Measurements from ENCODE around the gene IVD. TPM values are rescaled to one million over a fixed set of nuclear protein-coding genes. Genes with fewer than 3 reads are reported as not detected.

Gene IVD
- total RNA-seq, 4 donors from 2014 or later: 27.4 to 34.1 (median 29.1) TPM

DNA sequence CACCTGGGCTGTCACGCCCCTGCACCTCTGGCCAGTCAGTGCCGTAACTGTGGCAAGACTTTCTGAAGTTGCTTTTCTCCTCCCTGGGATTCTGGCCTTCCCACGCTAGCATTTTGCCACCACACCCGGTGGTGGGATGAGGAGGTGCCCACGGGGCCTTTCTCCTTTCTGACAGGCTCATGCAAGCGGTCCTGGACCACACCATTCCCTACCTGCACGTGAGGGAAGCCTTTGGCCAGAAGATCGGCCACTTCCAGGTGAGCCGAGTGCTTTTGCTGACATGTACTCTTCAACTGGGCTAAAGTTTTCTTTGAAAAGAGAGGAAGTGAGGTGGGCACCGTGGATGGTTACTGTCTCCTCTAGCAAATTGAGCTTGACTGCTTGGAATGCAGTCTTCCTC lies 9.6 kb downstream of the IVD start:
- in situ Hi-C loops (cut with MboI; ENCODE audit: low sequenced_read_pairs in 4 of 4) (loop anchor here in 1 of 4 donors (25.0 kb wide), 1 partner anchor 378 kb away; the partner anchor contains the start of gene SRP14), intact Hi-C loops (cut with DNase I; ENCODE audit: low total_unique reads) (no loop called here)

DNA sequence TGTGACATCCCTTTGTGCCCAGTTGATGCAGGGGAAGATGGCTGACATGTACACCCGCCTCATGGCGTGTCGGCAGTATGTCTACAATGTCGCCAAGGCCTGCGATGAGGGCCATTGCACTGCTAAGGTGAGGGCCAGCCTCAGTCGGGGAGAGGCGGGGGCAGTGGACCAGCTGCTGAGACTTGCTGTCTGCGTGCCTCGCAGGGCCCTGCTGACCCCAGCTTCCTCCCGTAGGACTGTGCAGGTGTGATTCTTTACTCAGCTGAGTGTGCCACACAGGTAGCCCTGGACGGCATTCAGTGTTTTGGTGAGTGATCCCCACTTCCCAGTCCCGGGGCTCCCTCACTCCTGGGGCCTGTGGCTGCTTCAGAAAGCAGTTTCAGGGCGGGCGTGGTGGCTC lies 10.5 kb downstream of the IVD start:
- H3K27me3 ChIP-seq: no peaks in the 10 kb centered on the region
- TF ChIP-seq POLR2A (IDR thresholded peaks at IDR 0.05): no peak
- TF ChIP-seq, protein P1, sequence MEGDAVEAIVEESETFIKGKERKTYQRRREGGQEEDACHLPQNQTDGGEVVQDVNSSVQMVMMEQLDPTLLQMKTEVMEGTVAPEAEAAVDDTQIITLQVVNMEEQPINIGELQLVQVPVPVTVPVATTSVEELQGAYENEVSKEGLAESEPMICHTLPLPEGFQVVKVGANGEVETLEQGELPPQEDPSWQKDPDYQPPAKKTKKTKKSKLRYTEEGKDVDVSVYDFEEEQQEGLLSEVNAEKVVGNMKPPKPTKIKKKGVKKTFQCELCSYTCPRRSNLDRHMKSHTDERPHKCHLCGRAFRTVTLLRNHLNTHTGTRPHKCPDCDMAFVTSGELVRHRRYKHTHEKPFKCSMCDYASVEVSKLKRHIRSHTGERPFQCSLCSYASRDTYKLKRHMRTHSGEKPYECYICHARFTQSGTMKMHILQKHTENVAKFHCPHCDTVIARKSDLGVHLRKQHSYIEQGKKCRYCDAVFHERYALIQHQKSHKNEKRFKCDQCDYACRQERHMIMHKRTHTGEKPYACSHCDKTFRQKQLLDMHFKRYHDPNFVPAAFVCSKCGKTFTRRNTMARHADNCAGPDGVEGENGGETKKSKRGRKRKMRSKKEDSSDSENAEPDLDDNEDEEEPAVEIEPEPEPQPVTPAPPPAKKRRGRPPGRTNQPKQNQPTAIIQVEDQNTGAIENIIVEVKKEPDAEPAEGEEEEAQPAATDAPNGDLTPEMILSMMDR (IDR thresholded peaks at IDR 0.05 in 4 of 5, conservative IDR thresholded peaks at IDR 0.05 in 1 of 5): no peak
- intact Hi-C loops (cut with DNase I; ENCODE audit: low total_unique reads): no loop called here
- in situ Hi-C loops (cut with MboI; ENCODE audit: low sequenced_read_pairs in 4 of 4): loop anchor here in 1 of 4 donors (25.0 kb wide), 1 partner anchor 379 kb away; the partner anchor contains the start of gene SRP14
- no peaks in the 10 kb centered on the region for H3K9me3 ChIP-seq
- H3K27ac ChIP-seq: no peak overlapping the region
- no peak for ATAC-seq
- DNase-seq: no peak
- peaks cover 8 to 11% of the 10 kb centered on the region in 2 donors for H3K4me1 ChIP-seq
- H3K4me3 ChIP-seq: no peak overlapping the region
- H3K36me3 ChIP-seq: peaks cover 0 to 51% of the 10 kb centered on the region in 2 donors

More for the DNA sequence above, 9.6 kb downstream of the IVD start:
- Histone ChIP-seq H3K4me1 (peaks cover 0 to 2% of the 10 kb centered on the region in 2 donors), H3K36me3 (peaks cover 0 to 59% of the 10 kb centered on the region in 2 donors), H3K9me3 (no peaks in the 10 kb centered on the region), H3K27me3 (no peaks in the 10 kb centered on the region), H3K4me3 (no peak overlapping the region), H3K27ac (no peak overlapping the region)
- ATAC-seq (no peak), DNase-seq (no peak)
- TF ChIP-seq POLR2A (IDR thresholded peaks at IDR 0.05): no peak
- TF ChIP-seq, protein P1 (IDR thresholded peaks at IDR 0.05 in 4 of 5, conservative IDR thresholded peaks at IDR 0.05 in 1 of 5): no peak

DNA sequence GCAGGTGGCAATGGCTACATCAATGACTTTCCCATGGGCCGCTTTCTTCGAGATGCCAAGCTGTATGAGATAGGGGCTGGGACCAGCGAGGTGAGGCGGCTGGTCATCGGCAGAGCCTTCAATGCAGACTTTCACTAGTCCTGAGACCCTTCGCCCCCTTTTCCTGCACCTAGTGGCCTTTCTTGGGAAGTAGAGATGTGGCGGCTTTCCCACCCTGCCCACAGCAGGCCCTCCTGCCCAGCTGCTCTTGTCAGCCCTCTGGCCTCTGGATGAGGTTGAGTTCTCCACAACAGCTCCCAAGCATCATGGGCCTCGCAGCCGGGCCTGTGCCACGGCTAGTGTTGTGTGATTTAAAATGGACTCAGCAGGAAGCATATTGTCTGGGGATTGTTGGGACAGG lies 12.5 kb downstream of the IVD start:
- in situ Hi-C loops (cut with MboI; ENCODE audit: low sequenced_read_pairs in 4 of 4): loop anchor here in 1 of 4 donors (25.0 kb wide), 1 partner anchor 381 kb away; the partner anchor contains the start of gene SRP14
- no peak overlapping the region for H3K27ac ChIP-seq
- intact Hi-C loops (cut with DNase I; ENCODE audit: low total_unique reads): no loop called here
- H3K36me3 ChIP-seq: peaks cover 0 to 41% of the 10 kb centered on the region in 2 donors
- H3K4me1 ChIP-seq: peaks cover 18% of the 10 kb centered on the region in 2 donors
- ATAC-seq (no peak), DNase-seq (no peak)
- H3K4me3 ChIP-seq: no peak overlapping the region
- TF ChIP-seq, protein P1 (IDR thresholded peaks at IDR 0.05 in 4 of 5, conservative IDR thresholded peaks at IDR 0.05 in 1 of 5): no peak
- no peak for TF ChIP-seq POLR2A (IDR thresholded peaks at IDR 0.05)
- H3K27me3 ChIP-seq: no peaks in the 10 kb centered on the region
- H3K9me3 ChIP-seq: no peaks in the 10 kb centered on the region

DNA sequence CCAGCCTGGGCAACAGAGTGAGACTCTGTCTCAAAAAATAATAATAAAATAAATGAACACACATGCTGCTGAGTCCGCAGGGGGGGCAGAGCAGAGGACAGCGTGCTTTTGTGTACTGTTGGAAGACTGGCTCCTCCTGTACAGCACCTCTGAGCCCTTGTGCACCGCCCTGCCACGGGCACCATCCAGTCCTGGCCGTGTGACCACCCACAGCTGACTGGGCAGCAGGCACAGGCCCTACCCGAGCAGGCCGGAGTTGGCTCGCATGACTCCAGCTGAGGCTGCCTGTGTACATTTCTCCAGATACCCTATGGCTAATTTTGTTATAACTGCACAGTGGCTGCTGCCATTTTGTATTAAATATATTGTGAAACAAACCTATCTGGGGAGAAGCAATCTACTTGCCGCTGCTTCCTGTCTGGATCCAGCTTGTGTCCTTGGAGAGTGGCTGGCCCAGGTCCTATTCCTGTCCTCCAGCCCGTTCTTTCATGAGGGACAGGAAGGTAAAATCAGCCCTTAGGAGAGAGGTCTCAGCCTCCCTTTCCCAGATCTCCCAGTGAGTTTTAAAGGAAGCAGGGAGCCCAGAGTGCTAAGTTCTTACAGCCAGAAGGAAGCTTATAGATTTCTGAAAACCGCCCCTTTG lies 14.6 kb downstream of the IVD start:
- in situ Hi-C loops (cut with MboI; ENCODE audit: low sequenced_read_pairs in 4 of 4): loop anchor here (5.0 to 25.0 kb wide), 8 partner anchors 75 to 383 kb away; partner anchors contain the start of genes ANKRD63 (in 1 of the 4), CCDC9B (in 1 of the 4) and SRP14 (in 1 of the 4)

More for the DNA sequence above, 14.6 kb downstream of the IVD start:
- ATAC-seq: peak in 1 of 2 donors; percentile 8
- no peaks in the 10 kb centered on the region for H3K27me3 ChIP-seq
- H3K4me1 ChIP-seq: peaks cover 18 to 23% of the 10 kb centered on the region in 2 donors
- no peak for TF ChIP-seq POLR2A (IDR thresholded peaks at IDR 0.05)
- TF ChIP-seq, protein P1 (IDR thresholded peaks at IDR 0.05 in 4 of 5, conservative IDR thresholded peaks at IDR 0.05 in 1 of 5): no peak
- no peaks in the 10 kb centered on the region for H3K9me3 ChIP-seq
- DNase-seq: no peak
- peaks cover 0 to 23% of the 10 kb centered on the region in 2 donors for H3K36me3 ChIP-seq
- intact Hi-C loops (cut with DNase I; ENCODE audit: low total_unique reads): no loop called here
- H3K4me3 ChIP-seq: no peak overlapping the region
- peak overlapping the region; percentile 24 to 56 (median 47) for H3K27ac ChIP-seq
